Natural killer cell (primary cell): ENCODE data around the gene RAX. TPM values are rescaled to one million over a fixed set of nuclear protein-coding genes. Genes with fewer than 3 reads are reported as not detected.

Source experiments
- ATAC-seq, 3 donors: fragments of 150-1000 bp in 2 of 3; fragments of 200-7000 bp in 1 of 3; cut with Tn5 transposase; 1 replicate in 1 of 3; 2 replicates in 2 of 3; pipeline ENCODE4 v1.10.0; 2021; ENCODE audit warnings: mild to moderate bottlenecking in 2 of 3, moderate library complexity in 2 of 3
- DNase-seq, 2 donors: peaks; one replicate each; pipeline versions ENCODE4 v3.0.0 to v3.0.0-alpha.2; 2013 to 2021; ENCODE audit warnings: mixed read lengths in 1 of 2
- H3K27ac ChIP-seq: one replicate; pipeline ENCODE4 v1.5.1; 2013; ENCODE audit warnings: mild to moderate bottlenecking, low read length
- H3K27me3 ChIP-seq: one replicate; pipeline ENCODE4 v1.6.1; 2013; ENCODE audit warnings: low read length; ENCODE audit not compliant: control insufficient read depth, insufficient read depth
- H3K36me3 ChIP-seq: one replicate; pipeline ENCODE4 v1.6.1; 2013; ENCODE audit warnings: low read length; ENCODE audit not compliant: control insufficient read depth, insufficient read depth
- H3K4me1 ChIP-seq: one replicate; pipeline ENCODE4 v1.6.1; 2013; ENCODE audit warnings: low read length; ENCODE audit not compliant: control insufficient read depth, insufficient read depth
- H3K4me3 ChIP-seq: one replicate; pipeline ENCODE4 v1.5.1; 2013; ENCODE audit warnings: low read length
- H3K9me3 ChIP-seq: one replicate; pipeline ENCODE4 v1.6.1; 2013; ENCODE audit warnings: low read length; ENCODE audit not compliant: control insufficient read depth, insufficient read depth
- H3K27ac Mint-ChIP-seq, 2 donors: one replicate each; pipeline ENCODE4 v1.8.0; 2022; ENCODE audit warnings: mild to moderate bottlenecking in 2 of 2, mixed read lengths in 2 of 2, moderate library complexity in 1 of 2
- H3K27me3 Mint-ChIP-seq, 2 donors: one replicate each; pipeline ENCODE4 v1.8.0; 2022; ENCODE audit warnings: low read depth in 2 of 2, mixed read lengths in 2 of 2
- H3K36me3 Mint-ChIP-seq: one replicate; pipeline ENCODE4 v1.8.0; 2022; ENCODE audit warnings: mixed read lengths
- H3K4me1 Mint-ChIP-seq, 2 donors: one replicate each; pipeline ENCODE4 v1.8.0; 2022; ENCODE audit warnings: mixed read lengths in 2 of 2
- H3K4me3 Mint-ChIP-seq: one replicate; pipeline ENCODE4 v1.8.0; 2022; ENCODE audit warnings: mild to moderate bottlenecking, moderate library complexity, mixed read lengths
- H3K9me3 Mint-ChIP-seq, 2 donors: one replicate each; pipeline ENCODE4 v1.8.0; 2022; ENCODE audit warnings: mixed read lengths in 2 of 2
- CTCF ChIP-seq: fragments of 200-600 bp; IDR thresholded peaks from one replicate; pipeline ENCODE4 v1.8.0; 2022; ENCODE audit warnings: antibody characterized with exemption
- WGBS: methylation state at CpG from one replicate; pipeline ENCODE4 v1.1.7; 2013; ENCODE audit warnings: missing lambda C conversion rate; ENCODE audit not compliant: insufficient coverage; 5-methylcytosine and 5-hydroxymethylcytosine counted together
- intact Hi-C: fragments of 100-400 bp; cut with micrococcal nuclease; formaldehyde crosslinking; loops from one replicate; pipeline ENCODE4 v1.14.2; 2022
- total RNA-seq, 4 donors: library from RNA; stranded (reverse); fragments of 120-200 nt in 1 of 4; gene quantifications; one replicate each; pipeline versions ENCODE4 v1.2.3 to v1.2.4, GENCODE V29; 2013 to 2022

RAX gene
- total RNA-seq, 3 donors from 2014 or later (not counting 1 experiment from before 2014, with no cell fraction given), result not detected

DNA sequence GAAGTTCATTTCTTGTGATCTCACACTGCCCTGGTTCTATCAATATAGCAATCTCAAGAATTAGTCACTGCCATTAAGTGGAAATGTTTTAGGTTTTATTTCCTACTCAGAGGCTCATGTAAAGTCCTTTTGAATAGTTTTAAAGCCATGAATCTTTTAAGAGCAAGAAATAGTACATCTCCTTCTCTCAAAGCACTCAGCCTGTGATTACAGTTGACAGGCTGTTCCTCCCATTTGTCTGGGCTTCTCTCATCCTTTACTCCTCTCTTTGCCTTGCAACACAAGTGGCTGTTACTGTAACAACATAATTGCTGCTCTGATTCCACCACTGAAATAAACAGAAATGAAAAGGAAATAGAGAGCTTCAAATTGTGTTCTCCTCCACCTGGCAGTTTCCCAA lies 34.9 kb downstream of the RAX start:
- intact Hi-C loops, result no loop called here
- TF ChIP-seq CTCF, result no peak
- H3K4me1 Mint-ChIP-seq, result no peaks in the 10 kb centered on the region
- ATAC-seq, result no peak
- H3K27ac ChIP-seq, result no peak overlapping the region
- H3K4me3 ChIP-seq, result no peak overlapping the region
- no peaks in the 10 kb centered on the region for H3K4me1 ChIP-seq
- H3K27me3 Mint-ChIP-seq, result peaks cover 0 to 8% of the 10 kb centered on the region in 2 donors
- H3K27me3 ChIP-seq, result no peaks in the 10 kb centered on the region
- H3K9me3 ChIP-seq, result no peaks in the 10 kb centered on the region
- no peak overlapping the region for H3K4me3 Mint-ChIP-seq
- no peaks in the 10 kb centered on the region for H3K36me3 Mint-ChIP-seq
- H3K36me3 ChIP-seq, result no peaks in the 10 kb centered on the region
- H3K27ac Mint-ChIP-seq, result no peak overlapping the region
- DNase-seq, result no peak
- peaks cover 0 to 5% of the 10 kb centered on the region in 2 donors for H3K9me3 Mint-ChIP-seq

GRCh38 chr18:59233017-59233410 lies 40.2 kb downstream of the RAX start:
- no peak for ATAC-seq
- no peaks in the 10 kb centered on the region for H3K9me3 Mint-ChIP-seq
- Histone ChIP-seq H3K4me1 (no peaks in the 10 kb centered on the region), H3K36me3 (no peaks in the 10 kb centered on the region), H3K27me3 (peaks cover 2% of the 10 kb centered on the region), H3K27ac (no peak overlapping the region), H3K4me3 (no peak overlapping the region), H3K9me3 (no peaks in the 10 kb centered on the region)
- H3K4me1 Mint-ChIP-seq, result no peaks in the 10 kb centered on the region
- 89% methylated on average over 6 of the region's 6 CpGs for WGBS
- H3K27ac Mint-ChIP-seq, result no peak overlapping the region
- TF ChIP-seq CTCF, result no peak
- peaks cover 3 to 12% of the 10 kb centered on the region in 2 donors for H3K27me3 Mint-ChIP-seq
- H3K4me3 Mint-ChIP-seq, result no peak overlapping the region
- intact Hi-C loops, result no loop called here
- H3K36me3 Mint-ChIP-seq, result no peaks in the 10 kb centered on the region
- DNase-seq, result no peak

GRCh38 chr18:59232309-59233016 lies 40.8 kb downstream of the RAX start:
- no peaks in the 10 kb centered on the region for H3K36me3 ChIP-seq
- Mint-ChIP-seq H3K4me1 (no peaks in the 10 kb centered on the region), H3K9me3 (no peaks in the 10 kb centered on the region), H3K27me3 (peaks cover 3 to 18% of the 10 kb centered on the region in 2 donors), H3K36me3 (no peaks in the 10 kb centered on the region), H3K4me3 (no peak overlapping the region), H3K27ac (no peak overlapping the region)
- ATAC-seq (no peak), DNase-seq (no peak)
- intact Hi-C loops, result no loop called here
- H3K4me1 ChIP-seq, result no peaks in the 10 kb centered on the region
- H3K4me3 ChIP-seq, result no peak overlapping the region
- TF ChIP-seq CTCF, result no peak
- no peaks in the 10 kb centered on the region for H3K9me3 ChIP-seq
- 84% methylated on average over 3 of the region's 5 CpGs for WGBS
- peaks cover 2% of the 10 kb centered on the region for H3K27me3 ChIP-seq
- H3K27ac ChIP-seq, result no peak overlapping the region

DNA sequence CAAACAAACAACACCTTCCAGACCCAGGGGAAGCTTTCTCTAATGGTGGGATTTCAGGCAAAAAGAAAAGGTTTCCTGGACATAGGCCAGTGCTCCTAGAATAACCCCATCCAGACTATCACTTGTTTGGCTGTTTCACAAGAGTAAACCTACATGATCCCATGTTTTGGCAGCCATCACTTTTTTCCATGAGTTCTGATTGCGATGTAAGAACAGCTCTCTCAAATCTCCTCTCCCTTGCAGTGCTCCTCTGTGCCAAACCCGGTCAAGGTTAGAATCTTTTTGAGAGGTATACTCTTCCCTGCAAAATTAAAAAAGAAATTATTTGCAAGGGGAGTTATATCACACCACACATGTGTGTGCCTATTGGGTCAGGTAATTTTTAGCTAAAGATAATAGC lies 41.4 kb downstream of the RAX start:
- TF ChIP-seq CTCF, result no peak
- H3K27me3 Mint-ChIP-seq, result peaks cover 3 to 24% of the 10 kb centered on the region in 2 donors
- Histone ChIP-seq H3K36me3 (no peaks in the 10 kb centered on the region), H3K4me1 (no peaks in the 10 kb centered on the region), H3K4me3 (no peak overlapping the region), H3K27me3 (peaks cover 2% of the 10 kb centered on the region), H3K9me3 (no peaks in the 10 kb centered on the region), H3K27ac (no peak overlapping the region)
- no peaks in the 10 kb centered on the region for H3K4me1 Mint-ChIP-seq
- 88% methylated on average over 1 of the region's 2 CpGs for WGBS
- intact Hi-C loops, result no loop called here
- no peak for ATAC-seq
- no peak for DNase-seq
- no peak overlapping the region for H3K4me3 Mint-ChIP-seq
- H3K27ac Mint-ChIP-seq, result no peak overlapping the region
- H3K9me3 Mint-ChIP-seq, result no peaks in the 10 kb centered on the region
- H3K36me3 Mint-ChIP-seq, result no peaks in the 10 kb centered on the region
